ENCODE measurements around the gene COBL.

The COBL gene

DNA sequence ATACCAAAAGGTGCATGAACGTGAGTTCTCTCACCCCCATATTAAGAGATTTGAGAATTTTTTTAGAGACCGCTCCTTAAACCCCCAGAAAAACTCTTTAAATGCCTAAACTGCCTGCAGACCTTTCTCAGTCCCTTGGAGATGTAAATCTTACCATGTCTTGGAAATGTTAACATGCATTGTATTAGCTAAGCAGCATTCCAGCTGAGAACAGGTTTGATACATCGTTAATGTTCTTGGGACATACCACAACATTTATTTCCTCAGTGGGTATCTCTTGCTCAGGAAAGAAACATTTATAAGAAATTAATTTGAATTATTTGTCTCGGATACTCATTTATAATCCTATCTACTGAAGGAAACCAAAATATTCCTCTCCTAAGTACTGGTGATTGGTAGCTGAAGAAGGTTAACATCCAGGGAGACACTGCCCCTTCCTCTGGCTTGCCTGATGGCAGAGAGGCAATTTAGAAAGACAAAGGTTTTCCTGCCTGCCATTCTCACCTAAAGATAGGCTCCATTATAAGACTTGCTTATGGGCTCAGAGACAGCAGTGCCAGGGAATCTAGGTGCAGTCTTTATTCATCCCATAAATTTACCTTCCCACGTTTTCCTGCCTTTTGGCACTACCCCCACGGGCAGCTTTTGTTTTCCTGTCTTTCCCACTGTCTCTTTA is 141.2 kb downstream of the COBL start:
- DNase-seq = no peak

DNA sequence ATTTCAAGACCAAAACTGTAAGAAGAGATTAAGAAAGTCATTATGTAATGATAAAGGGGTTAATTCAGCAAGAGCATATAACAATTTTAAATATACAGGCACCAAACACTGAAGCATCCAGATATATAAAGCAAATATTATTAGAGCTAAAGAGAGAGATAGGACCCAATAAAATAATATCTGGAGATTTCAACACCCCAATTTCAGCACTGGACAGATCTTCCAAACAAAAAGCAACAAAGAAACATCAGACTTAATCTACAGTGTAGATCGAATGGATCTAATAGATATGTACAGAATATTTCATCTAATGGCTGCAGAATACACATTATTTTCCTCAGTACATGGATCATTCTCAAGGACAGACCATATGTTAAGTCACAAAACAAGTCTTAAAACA is 151.3 kb downstream of the COBL start:
- no peak for DNase-seq

DNA sequence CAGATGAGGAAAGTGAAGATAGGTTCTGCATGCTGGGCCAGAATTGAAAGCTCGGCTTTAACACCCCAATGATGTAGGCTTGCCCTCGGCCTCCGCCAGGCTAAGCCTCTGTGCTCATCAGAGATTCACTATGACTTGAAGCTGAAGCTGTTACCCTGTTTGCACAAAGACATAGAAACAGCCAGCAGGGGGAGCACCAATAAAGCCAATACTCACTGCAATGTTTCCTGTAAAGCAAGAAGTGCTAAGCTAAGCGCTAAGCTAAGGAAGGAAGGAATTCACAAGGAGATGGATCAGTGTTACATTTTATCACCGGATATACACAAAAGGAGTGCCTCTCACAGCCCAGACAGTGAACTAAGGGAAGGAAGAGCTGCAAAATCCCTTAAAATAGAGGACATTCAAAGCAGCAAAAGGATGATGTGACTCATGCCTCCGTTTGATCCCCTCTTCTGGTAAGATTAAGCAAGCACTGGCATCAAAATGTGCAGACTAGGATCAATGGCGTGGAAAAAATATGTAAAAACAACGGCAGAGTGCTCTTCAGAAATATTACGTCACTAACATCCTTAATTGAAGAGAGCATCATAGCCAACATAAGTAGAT is 153.8 kb downstream of the COBL start:
- DNase-seq = peak; percentile 40

DNA sequence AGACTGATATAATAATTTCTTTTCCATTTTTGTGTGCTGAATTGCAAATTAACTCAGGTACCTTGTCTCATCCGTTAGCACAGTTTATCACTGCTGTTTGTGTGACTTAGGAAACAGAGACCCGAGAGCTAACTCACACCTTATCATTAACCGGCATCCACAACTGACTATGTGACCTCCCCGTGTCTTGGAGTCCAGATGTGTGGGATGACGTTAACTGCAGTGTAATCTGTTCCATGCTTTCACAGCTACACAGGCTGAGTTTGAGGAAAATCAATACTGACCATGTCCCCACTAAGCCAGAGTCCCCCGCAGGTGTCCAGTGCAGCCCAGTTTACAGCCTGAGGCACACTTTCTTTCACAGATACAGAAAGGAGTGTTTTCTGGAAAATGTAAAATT is 154.7 kb downstream of the COBL start:
- DNase-seq = no peak

DNA sequence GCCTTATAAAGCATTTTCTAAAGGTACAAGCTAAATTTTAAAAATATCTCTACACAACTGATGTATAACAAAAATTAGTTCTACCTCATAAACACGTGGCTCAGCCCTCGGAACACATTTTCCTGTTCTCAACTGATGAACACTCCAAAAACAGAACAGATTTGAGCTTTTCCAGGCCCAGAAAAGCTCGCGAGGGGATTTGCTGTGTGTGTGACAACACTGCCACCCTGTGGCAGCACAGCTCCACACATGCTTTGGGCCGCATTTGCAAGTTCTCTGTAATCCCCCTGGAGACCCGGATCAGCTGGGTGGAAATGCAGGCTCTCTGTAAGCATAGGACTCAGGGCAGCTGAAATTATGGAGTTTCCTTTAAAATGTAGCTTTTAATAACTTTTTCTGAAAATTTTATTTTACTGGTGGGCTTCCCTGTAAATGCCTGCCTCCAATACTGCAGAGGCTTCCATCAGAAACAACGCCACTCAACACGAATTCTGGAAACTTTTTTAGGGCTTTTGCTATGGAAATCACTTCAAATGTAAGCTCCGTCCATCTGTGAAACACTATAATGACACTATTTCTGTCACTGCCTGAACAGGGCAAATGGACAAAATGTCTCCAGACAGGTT is 155.5 kb downstream of the COBL start:
- no peak for DNase-seq

DNA sequence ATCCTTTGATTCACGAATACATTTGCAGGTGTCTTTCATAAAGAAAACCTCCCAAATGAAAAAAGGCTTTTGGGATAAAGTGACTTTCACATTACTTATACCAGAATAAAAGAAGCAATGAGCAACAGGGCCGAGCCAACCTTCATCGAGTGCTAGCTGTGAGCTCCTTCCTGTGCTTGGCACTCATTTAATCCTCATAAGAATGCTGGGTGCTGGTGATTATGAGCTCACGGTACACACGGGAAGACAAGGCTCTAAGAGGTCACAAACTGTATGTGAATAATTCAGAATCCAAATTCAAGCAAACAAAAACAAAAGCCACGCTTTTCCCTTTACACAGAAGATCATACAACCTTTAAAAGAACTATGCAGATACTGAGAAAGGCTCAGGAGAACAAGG is 156.2 kb downstream of the COBL start:
- no peak for DNase-seq

DNA sequence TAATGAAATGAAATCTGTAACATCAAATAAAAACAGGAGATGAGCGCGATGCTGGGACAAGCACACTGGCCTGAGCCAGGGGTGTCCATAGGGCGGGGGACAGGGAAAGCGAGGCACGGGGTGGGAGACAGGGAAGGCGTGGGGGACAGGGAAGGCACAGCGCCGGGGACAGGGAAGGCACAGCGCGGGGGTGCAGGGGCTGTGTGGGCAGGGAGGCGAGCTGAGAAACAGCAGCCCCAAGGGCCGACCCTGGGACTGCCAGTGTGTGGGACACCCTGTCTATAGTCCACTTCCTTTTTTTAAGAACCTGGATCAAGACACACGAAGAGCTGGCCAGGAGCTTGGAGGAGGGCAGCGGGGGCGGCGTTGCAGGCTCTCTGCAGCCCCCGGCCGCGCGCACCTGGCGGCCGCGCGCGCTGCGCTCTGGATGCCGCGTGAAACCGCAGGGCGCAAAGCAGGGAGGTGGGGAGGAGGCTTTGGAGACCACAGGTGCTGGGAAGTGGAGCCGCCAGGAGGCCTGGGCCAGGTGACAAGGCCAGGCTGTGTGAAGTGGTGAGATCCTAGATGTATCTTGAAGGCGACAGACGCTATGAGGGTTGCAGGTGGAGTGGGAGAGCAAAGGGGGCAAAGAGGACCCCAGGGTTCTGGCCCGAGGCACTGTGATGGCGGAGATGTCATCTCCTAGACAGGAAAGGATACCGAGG is 157.7 kb downstream of the COBL start:
- DNase-seq = no peak

DNA sequence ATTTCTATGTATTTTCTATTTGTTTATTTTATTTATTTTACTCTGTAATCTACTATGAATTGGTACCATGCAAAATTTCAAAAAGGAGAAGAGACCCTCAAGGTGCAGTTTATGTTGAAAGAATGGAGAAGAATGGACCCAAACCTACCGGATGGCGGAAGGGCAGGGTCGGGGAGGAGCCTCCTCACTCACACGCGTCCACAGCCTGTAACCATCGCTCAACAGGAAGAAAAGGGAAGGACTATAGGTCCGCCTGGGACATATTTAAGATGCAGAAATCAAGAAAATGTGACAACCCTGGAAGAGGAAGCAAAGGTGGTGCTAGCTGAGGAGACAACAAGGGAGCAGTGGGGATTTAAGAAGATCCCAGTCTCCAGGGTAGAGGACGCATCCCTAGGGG is 158.4 kb downstream of the COBL start:
- DNase-seq = no peak

DNA sequence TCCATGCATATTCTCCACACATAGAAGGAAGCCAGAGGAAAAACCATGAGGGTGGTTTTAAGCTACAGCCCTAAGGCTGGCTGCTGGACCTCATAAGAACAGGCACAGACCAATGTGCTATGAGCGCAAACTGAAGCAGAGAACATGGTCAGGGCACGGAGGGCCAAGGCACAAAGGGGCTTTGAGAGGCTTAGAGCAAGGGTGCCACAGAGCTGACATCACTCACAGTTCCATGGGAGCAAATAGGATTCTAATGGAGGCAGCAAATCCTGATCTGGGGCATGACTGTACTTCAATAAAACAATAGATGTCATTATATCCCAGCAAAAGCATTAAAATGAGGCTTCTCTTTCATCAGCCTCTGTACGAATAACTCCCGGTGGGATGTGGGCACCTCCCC is 162.4 kb downstream of the COBL start:
- no peak for DNase-seq

DNA sequence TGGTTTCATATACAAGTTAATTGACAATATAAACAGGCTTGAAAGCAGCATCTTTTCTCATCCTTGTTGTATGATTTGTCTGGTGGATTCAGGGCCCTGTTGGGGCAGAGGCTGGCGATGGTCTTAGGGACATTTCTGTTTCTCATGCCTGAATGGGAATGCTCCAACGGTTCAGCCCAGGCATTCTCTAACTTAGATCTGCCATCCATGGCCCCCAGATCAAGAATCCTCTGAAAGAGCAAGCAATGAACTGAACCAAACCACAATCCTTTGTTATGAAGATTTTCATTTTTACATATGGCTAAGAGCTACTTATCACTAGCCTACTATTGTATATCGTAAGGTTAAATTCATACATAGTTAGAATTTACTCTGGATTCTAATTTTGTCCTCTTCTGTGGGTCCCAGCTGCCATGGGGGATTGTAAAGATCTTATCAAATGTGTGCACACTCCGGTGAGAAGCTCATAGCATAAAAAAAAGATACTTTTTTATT is 163.9 kb downstream of the COBL start:
- DNase-seq = no peak

DNA sequence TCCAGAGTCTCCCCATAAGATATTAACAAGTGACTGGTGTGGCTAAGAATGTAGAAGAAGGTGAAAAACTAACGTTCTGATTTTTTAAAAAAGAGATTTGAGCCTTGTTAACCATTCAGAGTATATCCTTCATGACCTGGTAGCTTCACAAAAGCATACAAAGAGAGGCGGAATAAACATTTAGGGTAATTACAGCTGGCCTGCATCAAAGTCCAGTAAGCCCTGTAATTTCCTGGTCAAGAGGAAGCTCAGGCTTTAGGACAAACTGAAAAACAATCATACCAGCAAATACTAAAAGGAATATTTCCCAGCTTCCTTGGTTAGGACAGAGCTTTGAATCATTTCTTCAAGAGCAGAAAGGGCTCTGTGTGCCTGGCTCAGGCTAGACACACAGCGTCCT is 165.2 kb downstream of the COBL start:
- DNase-seq = no peak

DNA sequence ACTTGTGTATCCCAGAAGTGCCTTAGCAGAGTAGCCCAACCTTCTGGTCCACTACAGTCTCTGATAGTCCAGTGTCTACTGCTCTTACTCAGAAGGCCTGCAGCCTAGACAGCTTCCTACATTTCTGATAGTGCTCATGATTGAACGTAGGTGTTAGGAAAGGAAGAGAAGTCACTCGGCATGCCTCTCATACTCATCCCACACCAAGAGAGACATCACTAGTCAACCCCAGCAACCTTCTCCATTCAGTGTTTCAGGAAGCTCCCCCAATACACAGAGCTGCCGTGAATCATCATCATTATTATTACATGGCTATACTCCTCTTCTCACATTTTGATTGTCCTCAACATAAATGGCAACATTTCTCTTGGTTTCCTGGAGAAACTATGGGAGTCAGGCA is 166.4 kb downstream of the COBL start:
- DNase-seq = no peak

DNA sequence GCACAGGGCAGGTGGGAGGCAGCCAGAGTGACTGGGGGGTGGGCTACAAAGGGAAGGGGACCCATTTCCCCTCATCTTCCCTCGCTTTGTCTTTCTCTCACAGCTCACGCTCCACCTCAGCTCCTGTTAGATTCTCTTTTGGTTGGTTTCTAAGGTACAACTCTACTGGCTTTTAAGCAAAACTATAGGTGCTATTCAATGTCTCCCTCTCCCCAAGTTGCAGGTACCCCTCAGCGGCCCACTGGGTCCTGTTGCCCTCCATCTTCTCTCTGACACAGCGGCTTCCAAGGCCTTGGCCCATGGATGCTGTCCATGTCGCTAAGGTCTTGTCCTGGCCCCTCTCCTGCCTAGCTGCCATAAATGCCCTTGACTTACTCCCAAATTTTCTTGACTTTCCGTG is 168.4 kb downstream of the COBL start:
- no peak for DNase-seq

DNA sequence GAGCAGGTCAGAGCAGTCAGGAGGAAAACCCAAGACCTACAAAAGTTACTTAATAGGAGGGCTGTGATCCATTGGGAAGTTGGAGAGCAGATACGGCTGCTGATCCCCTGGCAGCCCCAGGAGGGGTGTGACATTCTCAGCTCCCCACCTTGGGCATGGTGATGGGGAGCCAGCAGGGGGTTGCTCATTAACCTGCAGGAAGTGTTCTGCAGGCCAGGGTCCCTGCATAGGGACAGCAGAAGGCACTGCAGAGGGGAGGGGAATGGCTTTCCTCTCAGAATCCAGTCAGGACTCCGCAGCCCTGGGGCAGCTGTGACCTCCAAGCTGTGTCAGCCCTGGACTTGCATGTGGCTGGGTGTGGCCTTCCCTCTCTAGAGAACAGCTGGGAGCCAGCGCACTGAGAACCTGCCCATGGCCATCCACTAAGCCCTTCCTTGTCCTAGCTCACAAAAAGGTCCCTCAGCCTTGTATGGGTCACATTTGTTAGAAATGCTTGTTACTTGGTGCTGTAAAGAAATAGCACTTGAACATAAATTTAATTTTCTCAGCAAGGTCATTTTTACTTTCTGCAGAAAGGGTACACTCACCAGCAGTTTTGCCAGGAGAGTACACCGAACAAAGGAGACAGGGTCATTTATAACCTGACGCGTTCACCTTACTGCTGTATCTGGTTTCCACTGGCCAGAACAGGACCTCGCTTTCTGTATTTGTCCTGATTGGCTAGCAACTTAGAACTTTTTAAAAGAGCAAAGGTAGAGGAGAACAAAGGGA is 169.6 kb downstream of the COBL start:
- no peak for DNase-seq

DNA sequence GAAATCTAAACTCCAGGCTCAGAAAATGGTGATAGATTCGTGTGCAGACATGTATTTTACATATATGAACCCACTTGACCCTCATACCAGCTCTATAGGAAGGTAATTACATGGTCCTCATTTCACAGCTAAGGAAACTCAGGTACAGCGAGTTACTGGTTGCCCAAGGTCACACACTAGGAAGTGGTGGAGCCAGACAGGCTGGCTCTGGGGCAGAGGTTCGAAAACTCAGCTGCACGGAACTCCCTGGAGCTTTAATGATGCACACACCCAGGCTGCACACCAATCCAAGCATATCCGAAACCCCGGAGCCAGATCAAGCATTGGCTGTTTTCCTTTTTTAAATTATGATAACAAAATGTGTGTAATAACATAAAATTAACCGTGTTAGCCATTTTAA is 172.4 kb downstream of the COBL start:
- no peak for DNase-seq

DNA sequence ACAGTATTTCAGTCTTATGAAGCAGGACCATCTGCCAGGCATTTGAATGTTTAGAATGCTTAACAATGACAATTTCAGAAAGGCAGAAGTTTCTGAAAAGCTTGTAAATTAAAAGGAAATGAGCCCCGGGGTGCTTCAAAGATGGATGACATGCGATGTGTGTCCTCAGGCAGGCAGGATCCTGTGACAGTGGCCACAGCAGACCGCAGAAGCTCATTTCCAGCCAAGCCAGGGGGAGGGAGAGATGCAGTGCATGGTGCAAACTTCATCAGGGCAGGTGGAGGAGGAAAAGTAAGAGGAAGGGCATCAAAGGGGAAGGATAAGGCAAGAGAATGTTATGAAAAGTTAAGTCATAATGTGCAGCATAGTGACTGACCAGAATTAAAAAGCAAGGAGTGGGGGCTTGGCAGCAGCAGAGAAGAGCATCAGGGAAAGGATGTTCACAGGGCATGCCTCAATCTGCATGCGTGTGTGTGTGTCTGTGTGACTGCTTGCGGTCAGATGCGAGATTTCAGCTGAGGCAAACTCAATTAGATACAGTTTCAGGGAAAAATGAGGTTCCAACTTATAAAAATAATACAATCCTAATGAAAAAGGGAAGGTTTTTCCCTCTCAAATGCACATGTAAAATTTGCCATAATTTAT is 173.7 kb downstream of the COBL start:
- DNase-seq = no peak

DNA sequence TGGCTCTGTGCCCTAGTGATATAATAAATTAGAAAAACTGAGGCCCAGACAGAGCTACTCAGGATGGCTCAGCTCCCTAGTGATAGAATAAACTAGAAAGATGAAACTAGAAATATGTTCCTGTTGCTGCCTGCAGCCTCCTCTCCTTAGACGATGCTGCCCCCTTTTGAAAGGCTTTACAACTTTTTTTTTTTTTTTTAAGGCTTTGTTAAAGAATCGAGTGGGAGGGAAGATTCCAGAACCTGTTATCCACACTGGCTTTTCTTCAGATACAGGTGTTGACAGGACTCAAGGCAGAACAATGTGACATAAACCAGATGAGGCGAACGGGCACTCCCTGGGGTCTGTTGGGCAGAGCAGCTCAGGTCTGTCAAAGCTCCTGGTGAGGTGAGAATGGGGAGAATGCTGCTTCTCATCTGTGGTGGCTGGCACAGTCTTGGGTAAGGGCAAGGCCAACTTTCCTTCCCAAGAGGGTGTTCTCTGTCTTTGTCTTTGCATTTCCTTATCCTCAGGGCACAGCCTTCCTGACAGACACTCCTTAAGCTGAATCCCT is 175.1 kb downstream of the COBL start:
- no peak for DNase-seq

DNA sequence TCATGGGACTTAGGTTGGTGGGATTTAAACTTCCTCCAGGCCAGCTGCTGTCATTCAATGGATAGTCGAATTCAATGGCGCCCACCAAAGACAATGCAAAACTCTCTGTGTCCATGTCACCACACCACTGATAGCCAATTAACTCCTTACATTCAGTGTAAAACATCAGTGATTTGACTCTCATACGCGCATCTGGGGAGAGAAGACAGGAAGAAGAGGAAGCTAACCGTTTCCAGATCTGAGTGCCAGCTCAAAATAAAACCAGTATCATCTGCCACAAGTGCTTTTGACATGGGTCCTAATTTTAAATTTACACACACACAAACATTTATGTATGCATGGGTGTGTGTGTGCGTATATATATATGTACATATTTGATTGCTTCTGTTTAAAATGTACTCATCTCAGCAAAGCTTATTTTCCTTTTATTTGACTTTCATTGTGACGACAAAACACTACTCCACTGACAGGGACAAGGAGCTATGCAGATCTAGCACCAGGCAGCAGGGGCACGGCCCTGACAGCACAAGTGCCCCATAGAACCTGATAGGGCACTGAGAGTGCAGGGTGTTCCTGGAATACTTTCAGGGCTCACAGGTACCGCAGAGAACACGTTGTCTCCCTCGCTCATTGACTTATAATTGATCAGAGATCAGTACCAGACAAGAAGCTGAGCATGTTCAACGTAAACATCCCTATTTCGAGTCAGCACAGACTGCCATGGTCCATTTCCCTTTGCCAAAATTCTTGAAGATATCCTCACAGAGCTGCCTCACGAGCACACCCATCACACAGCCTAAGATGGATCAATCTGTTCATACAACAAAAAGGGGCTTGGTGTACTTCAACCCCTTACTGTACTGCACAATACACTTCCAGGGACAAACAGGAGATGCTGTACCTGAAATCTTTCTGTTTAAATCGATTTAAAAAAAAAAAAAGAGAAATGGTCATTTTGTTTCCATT is 176.1 kb downstream of the COBL start:
- DNase-seq = no peak

DNA sequence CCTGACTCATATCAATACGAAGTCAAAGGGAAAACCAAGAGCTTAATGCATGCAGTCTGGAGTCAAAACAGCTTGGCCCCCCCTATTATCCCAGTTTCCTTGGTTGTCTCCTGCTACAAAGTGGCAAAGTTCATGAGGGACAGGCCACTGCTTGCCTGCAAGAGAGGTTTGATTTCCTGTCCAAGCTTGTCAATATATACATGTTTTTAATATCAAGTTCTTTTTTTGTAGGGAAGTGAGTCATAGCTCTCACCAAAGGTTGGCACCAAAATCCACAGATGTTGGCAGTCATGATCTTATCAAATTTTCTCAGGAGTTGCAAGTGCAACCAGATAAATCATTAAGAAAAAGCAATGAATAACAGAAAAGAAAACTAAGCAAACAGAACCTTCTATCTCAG is 176.8 kb downstream of the COBL start:
- no peak for DNase-seq

DNA sequence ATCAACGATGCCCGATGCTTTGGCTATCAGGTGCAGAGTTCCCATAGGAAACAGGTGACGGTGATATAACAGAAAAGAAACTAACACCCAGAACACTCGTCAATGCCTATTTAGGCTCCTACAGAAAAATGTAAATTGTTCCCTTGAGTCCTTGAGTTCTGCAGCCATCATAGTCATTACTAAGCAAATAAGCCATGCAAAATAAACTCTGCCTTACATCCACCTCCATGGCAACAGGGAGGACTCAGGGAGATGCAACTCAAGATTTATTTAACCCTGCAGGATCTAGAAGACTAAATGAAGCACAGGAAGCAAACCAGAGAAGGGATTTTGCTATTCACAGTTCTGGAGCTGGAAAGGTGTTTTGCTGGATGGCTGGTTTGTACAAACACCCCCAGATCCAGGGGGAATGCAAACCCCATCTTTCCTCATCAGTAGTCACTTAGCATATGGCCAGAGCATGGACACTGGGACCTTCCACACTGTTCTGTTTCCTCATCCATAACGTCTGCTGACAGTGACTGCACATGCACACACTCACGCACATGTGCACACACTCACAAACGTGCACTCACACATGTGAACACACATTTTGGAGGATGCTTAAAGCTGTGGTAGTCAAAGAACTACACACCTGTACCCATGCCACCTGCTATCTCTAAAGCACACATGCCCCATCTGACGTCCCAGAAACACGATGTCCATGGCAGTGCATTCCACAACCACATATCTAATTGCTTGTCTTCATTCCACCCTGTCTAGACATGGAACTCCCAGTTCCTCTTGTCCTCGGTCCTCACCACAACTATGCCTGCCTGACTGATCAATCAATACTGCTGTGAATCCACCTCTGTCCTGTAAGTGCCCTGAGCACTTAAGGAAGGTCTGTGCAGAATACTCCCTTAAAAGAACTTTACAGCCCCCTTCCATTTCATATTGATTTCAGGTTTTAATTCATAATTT is 178.2 kb downstream of the COBL start:
- DNase-seq = no peak
